Thoracic aorta (tissue), 2 donors: Measurements from ENCODE around the gene LAMB4. TPM values are rescaled to one million over a fixed set of nuclear protein-coding genes. Genes with fewer than 3 reads are reported as not detected.

Experiments
- ATAC-seq: fragments of 150-250 bp; one replicate; pipeline ENCODE4 v1.8.0; 2017; ENCODE audit warnings: low read depth; ENCODE audit not compliant: insufficient number of reproducible peaks, low FRiP score
- DNase-seq: peaks from one replicate; pipeline ENCODE4 v3.0.0-alpha.2; 2020; ENCODE audit warnings: low spot score
- H3K27ac ChIP-seq, 2 donors: fragments of 200-600 bp; sonication (generic); 1 replicate in 1 of 2; 2 replicates in 1 of 2; pipeline ENCODE4 v1.5.1; 2016; ENCODE audit warnings: mild to moderate bottlenecking in 2 of 2, moderate library complexity in 2 of 2
- H3K27me3 ChIP-seq: fragments of 200-600 bp; sonication (generic); replicated peaks from 2 replicates; pipeline ENCODE4 v1.6.0; 2016; ENCODE audit warnings: mild to moderate bottlenecking; ENCODE audit not compliant: insufficient read depth
- H3K36me3 ChIP-seq: fragments of 200-600 bp; sonication (generic); one replicate; pipeline ENCODE4 v1.5.1; 2016
- H3K4me1 ChIP-seq, 2 donors: fragments of 200-600 bp; sonication (generic); 1 replicate in 1 of 2; 2 replicates in 1 of 2; pipeline versions ENCODE4 v1.5.1 to v1.6.0; 2016; ENCODE audit warnings: low read depth in 2 of 2, mild to moderate bottlenecking in 1 of 2; ENCODE audit not compliant: control insufficient read depth in 1 of 2
- H3K4me3 ChIP-seq: fragments of 200-600 bp; sonication (generic); 2 replicates; pipeline ENCODE4 v1.5.1; 2016; ENCODE audit warnings: mild to moderate bottlenecking
- H3K9me3 ChIP-seq: fragments of 200-600 bp; sonication (generic); 2 replicates; pipeline ENCODE4 v1.5.1; 2016
- total RNA-seq, 2 donors: library from RNA; depleted of rRNA; stranded (reverse); fragments of >200 nt; gene quantifications; one replicate each; pipeline versions ENCODE4 v1.1.0 to v1.2.3, GENCODE V29; 2016
- TF ChIP-seq, protein P1 (sequence below): fragments of 200-600 bp; sonication (generic); IDR thresholded peaks from one replicate; pipeline ENCODE4 v1.5.1; 2019; ENCODE audit warnings: antibody characterized with exemption

The LAMB4 gene
- total RNA-seq, 2 donors from 2014 or later: 0.14 TPM; not detected in 1

DNA sequence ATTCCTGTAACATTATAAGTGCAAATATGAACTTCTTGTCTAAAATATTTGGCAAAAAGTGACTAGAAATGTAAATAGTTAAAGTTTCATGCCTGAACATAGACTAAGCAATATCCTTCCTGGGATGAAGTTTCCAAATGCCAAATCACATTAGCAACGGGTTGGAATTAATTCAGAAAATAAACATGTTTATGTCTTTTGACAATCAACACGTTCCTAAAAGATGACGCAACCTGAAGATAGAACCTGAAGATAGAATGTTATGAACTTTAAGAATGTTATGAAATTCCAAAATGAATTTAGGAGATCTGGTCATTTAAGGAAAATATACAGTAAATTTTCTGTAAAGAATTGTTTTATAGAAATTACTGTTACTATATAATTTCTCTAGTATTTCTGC is 9.2 kb downstream of the LAMB4 start:
- no peaks in the 10 kb centered on the region for H3K9me3 ChIP-seq
- ATAC-seq (no peak), DNase-seq (no peak)
- no peak overlapping the region for H3K27ac ChIP-seq
- H3K36me3 ChIP-seq: no peaks in the 10 kb centered on the region
- no peaks in the 10 kb centered on the region for H3K27me3 ChIP-seq
- TF ChIP-seq, protein P1, sequence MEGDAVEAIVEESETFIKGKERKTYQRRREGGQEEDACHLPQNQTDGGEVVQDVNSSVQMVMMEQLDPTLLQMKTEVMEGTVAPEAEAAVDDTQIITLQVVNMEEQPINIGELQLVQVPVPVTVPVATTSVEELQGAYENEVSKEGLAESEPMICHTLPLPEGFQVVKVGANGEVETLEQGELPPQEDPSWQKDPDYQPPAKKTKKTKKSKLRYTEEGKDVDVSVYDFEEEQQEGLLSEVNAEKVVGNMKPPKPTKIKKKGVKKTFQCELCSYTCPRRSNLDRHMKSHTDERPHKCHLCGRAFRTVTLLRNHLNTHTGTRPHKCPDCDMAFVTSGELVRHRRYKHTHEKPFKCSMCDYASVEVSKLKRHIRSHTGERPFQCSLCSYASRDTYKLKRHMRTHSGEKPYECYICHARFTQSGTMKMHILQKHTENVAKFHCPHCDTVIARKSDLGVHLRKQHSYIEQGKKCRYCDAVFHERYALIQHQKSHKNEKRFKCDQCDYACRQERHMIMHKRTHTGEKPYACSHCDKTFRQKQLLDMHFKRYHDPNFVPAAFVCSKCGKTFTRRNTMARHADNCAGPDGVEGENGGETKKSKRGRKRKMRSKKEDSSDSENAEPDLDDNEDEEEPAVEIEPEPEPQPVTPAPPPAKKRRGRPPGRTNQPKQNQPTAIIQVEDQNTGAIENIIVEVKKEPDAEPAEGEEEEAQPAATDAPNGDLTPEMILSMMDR: no peak
- H3K4me1 ChIP-seq: no peaks in the 10 kb centered on the region
- no peak overlapping the region for H3K4me3 ChIP-seq

GRCh38 chr7:108120196-108120595 is 10.0 kb downstream of the LAMB4 start:
- no peaks in the 10 kb centered on the region for H3K9me3 ChIP-seq
- no peaks in the 10 kb centered on the region for H3K36me3 ChIP-seq
- H3K4me1 ChIP-seq: no peaks in the 10 kb centered on the region
- DNase-seq: no peak
- no peak for ATAC-seq
- H3K4me3 ChIP-seq: no peak overlapping the region
- TF ChIP-seq, protein P1: no peak
- H3K27ac ChIP-seq: no peak overlapping the region
- no peaks in the 10 kb centered on the region for H3K27me3 ChIP-seq

DNA sequence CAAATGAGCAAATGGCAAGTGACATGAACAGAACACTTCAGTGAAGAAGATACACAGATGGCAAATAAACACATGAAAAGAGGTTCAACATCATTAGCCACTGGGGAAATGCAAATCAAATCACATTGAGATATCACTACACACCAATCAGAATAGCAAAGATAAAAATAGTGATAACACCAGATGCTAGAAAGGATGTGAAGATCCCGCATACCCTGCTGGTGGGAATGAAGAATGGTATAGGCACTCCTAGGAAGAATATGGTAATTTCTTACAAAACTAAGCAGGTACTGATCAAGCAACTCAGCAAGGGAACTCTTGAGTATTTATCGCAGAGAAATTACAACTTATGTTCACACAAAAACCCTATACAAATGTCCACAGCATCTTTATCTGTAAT is 11.2 kb downstream of the LAMB4 start:
- H3K27ac ChIP-seq: no peak overlapping the region
- no peaks in the 10 kb centered on the region for H3K4me1 ChIP-seq
- DNase-seq (no peak), ATAC-seq (no peak)
- TF ChIP-seq, protein P1: no peak
- no peak overlapping the region for H3K4me3 ChIP-seq
- no peaks in the 10 kb centered on the region for H3K27me3 ChIP-seq
- no peaks in the 10 kb centered on the region for H3K36me3 ChIP-seq
- no peaks in the 10 kb centered on the region for H3K9me3 ChIP-seq

DNA sequence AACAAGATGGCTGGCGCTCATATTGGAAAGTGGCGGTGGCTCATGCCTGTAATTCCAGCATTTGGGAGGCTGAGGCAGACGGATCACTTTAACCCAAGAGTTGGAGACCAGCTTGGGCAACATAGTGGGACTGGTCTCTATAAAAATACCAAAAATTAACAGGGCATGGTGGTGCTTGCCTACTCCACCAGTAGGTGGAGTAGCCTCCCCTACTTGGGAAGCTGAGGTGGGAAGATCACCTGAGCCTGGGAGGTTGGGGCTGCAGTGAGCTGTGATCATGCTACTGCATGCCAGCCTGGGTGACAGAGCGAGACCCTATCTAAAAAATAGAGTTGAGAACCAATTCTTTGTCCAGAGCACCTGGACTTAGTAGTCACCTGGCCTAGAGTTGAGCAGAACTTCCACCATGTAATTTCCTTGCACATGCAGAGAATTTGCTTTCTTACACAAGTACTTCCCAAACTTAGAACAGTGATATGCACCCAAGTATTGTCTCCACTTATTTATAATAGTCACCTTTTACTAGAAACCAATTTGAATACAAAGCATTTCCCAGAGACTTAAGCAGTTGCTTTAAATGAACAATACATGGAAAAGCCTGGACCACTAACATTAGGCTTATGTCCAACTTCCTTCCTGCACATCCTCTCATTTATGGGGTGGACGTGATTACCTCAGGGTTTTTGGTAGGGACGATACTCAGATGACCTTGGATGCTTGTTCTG is 15.9 kb downstream of the LAMB4 start:
- H3K36me3 ChIP-seq: no peaks in the 10 kb centered on the region
- TF ChIP-seq, protein P1: no peak
- no peak overlapping the region for H3K27ac ChIP-seq
- ATAC-seq: no peak
- DNase-seq: no peak
- H3K4me1 ChIP-seq: no peaks in the 10 kb centered on the region
- H3K9me3 ChIP-seq: no peaks in the 10 kb centered on the region
- no peaks in the 10 kb centered on the region for H3K27me3 ChIP-seq
- H3K4me3 ChIP-seq: no peak overlapping the region

GRCh38 chr7:108112683-108113082 is 17.5 kb downstream of the LAMB4 start:
- H3K27ac ChIP-seq: no peak overlapping the region
- TF ChIP-seq, protein P1: no peak
- no peaks in the 10 kb centered on the region for H3K9me3 ChIP-seq
- no peak overlapping the region for H3K4me3 ChIP-seq
- ATAC-seq (no peak), DNase-seq (no peak)
- no peaks in the 10 kb centered on the region for H3K27me3 ChIP-seq
- H3K4me1 ChIP-seq: no peaks in the 10 kb centered on the region
- H3K36me3 ChIP-seq: no peaks in the 10 kb centered on the region
